IMR-90 (cell line): ENCODE measurements around the gene CYB5RL. TPM values are rescaled to one million over a fixed set of nuclear protein-coding genes. Genes with fewer than 3 reads are reported as not detected.

Source experiments
- ATAC-seq: fragments of 200-7000 bp; cut with Tn5 transposase; 2 replicates; pipeline ENCODE4 v1.9.1; 2020; ENCODE audit warnings: low read depth, mild to moderate bottlenecking, moderate library complexity
- BruUV-seq: library from RNA; stranded (reverse); fragments of 400-500 nt; replicated peaks from 2 replicates; lab custom pipeline; 2021; lab: Mats Ljungman, UMichigan
- CTCF ChIA-PET: fragments of 300-600 bp; formaldehyde crosslinking; extraction: SDS; loops from one replicate; lab custom pipeline; 2021; ENCODE audit warnings: antibody characterized with exemption; lab: Yijun Ruan, JAX
- POLR2A ChIA-PET: fragments of 300-600 bp; sonication (Branson Sonifier 250); formaldehyde crosslinking; loops from one replicate; lab custom pipeline; 2022; ENCODE audit warnings: antibody characterized with exemption; ENCODE audit not compliant: unreplicated experiment; lab: Charles Lee
- DNase-seq: peaks from one replicate; pipeline ENCODE4 v3.0.0; 2013
- H2AFZ ChIP-seq: replicated peaks from 2 replicates; pipeline ENCODE3; 2013; ENCODE audit warnings: low read length, mild to moderate bottlenecking; ENCODE audit not compliant: poor library complexity
- H2AK5ac ChIP-seq: 2 replicates; pipeline ENCODE4 v1.6.1; 2013; ENCODE audit warnings: low read depth, low read length, inconsistent platforms
- H2AK9ac ChIP-seq: replicated peaks from 2 replicates; pipeline ENCODE3; 2013; ENCODE audit warnings: mild to moderate bottlenecking, low read depth, low read length, moderate library complexity; ENCODE audit not compliant: poor library complexity
- H2BK120ac ChIP-seq: 2 replicates; pipeline ENCODE4 v1.6.1; 2013; ENCODE audit warnings: low read depth, low read length, inconsistent platforms
- H2BK15ac ChIP-seq: 3 replicates; pipeline ENCODE4 v1.6.1; 2013; ENCODE audit warnings: low read depth, low read length, inconsistent platforms
- H2BK20ac ChIP-seq: 2 replicates; pipeline ENCODE4 v1.6.1; 2013; ENCODE audit warnings: low read depth, mild to moderate bottlenecking, inconsistent platforms, low read length, moderate library complexity
- H2BK5ac ChIP-seq: 2 replicates; pipeline ENCODE4 v1.6.1; 2013; ENCODE audit warnings: mild to moderate bottlenecking, low read depth, low read length, inconsistent platforms; ENCODE audit not compliant: poor library complexity, severe bottlenecking
- H3K14ac ChIP-seq: replicated peaks from 2 replicates; pipeline ENCODE4 v1.6.1; 2013; ENCODE audit warnings: low read depth, low read length, inconsistent platforms
- H3K18ac ChIP-seq: 2 replicates; pipeline ENCODE4 v1.6.1; 2013; ENCODE audit warnings: low read depth, low read length, control low read depth
- H3K23ac ChIP-seq: 2 replicates; pipeline ENCODE4 v1.6.1; 2013; ENCODE audit warnings: low read depth, low read length, inconsistent platforms
- H3K27ac ChIP-seq: 2 replicates; pipeline ENCODE4 v1.5.1; 2013; ENCODE audit warnings: mild to moderate bottlenecking, control low read depth, low read length; ENCODE audit not compliant: insufficient read depth
- H3K27me3 ChIP-seq: 2 replicates; pipeline ENCODE4 v1.6.1; 2013; ENCODE audit warnings: low read length; ENCODE audit not compliant: control insufficient read depth, insufficient read depth
- H3K36me3 ChIP-seq: 2 replicates; pipeline ENCODE4 v1.6.1; 2013; ENCODE audit warnings: low read length, mixed read lengths; ENCODE audit not compliant: control insufficient read depth, insufficient read depth
- H3K4ac ChIP-seq: 2 replicates; pipeline ENCODE4 v1.6.1; 2013; ENCODE audit warnings: low read depth, low read length, inconsistent platforms
- H3K4me1 ChIP-seq: 2 replicates; pipeline ENCODE4 v1.6.1; 2013; ENCODE audit warnings: low read length, mixed read lengths; ENCODE audit not compliant: control insufficient read depth, insufficient read depth
- H3K4me2 ChIP-seq: 2 replicates; pipeline ENCODE4 v1.6.1; 2013; ENCODE audit warnings: low read depth, mild to moderate bottlenecking, control low read depth, low read length, moderate library complexity
- H3K4me3 ChIP-seq: 2 replicates; pipeline ENCODE4 v1.5.1; 2013; ENCODE audit warnings: low read depth, mild to moderate bottlenecking, control low read depth, low read length, moderate library complexity; ENCODE audit not compliant: insufficient read depth
- H3K56ac ChIP-seq: 2 replicates; pipeline ENCODE4 v1.6.1; 2013; ENCODE audit warnings: low read length, inconsistent platforms; ENCODE audit not compliant: insufficient read depth; ENCODE audit errors: extremely low read depth
- H3K79me1 ChIP-seq, 2 experiments: 2 replicates each; pipeline ENCODE4 v1.6.1; 2013; ENCODE audit warnings: low read length in 2 of 2, inconsistent platforms in 1 of 2, low read depth in 1 of 2
- H3K9ac ChIP-seq: 2 replicates; pipeline ENCODE4 v1.6.1; 2013; ENCODE audit warnings: low read depth, low read length, control low read depth
- H3K9me1 ChIP-seq: 2 replicates; pipeline ENCODE4 v1.6.1; 2013; ENCODE audit warnings: low read length, inconsistent platforms; ENCODE audit not compliant: insufficient read depth
- H3K9me3 ChIP-seq: 2 replicates; pipeline ENCODE4 v1.6.1; 2013; ENCODE audit warnings: low read length; ENCODE audit not compliant: control insufficient read depth, insufficient read depth
- H4K20me1 ChIP-seq: 2 replicates; pipeline ENCODE4 v1.6.1; 2013; ENCODE audit warnings: low read length, inconsistent platforms; ENCODE audit not compliant: insufficient read depth
- H4K5ac ChIP-seq: 2 replicates; pipeline ENCODE4 v1.6.1; 2013; ENCODE audit warnings: mild to moderate bottlenecking, low read depth, low read length, control low read depth
- H4K8ac ChIP-seq, 2 experiments: 2 replicates each; pipeline ENCODE4 v1.6.1; 2013; ENCODE audit warnings: low read depth in 2 of 2, low read length in 2 of 2, control low read depth in 1 of 2, inconsistent platforms in 1 of 2
- H4K91ac ChIP-seq: 2 replicates; pipeline ENCODE4 v1.6.1; 2013; ENCODE audit warnings: low read depth, low read length, inconsistent platforms; ENCODE audit not compliant: insufficient read depth
- WGBS, 2 experiments: methylation state at CpG; one replicate each; pipeline versions ENCODE4 v1.1.5 to v1.1.7; 2013; ENCODE audit warnings: missing lambda C conversion rate in 2 of 2; ENCODE audit not compliant: insufficient read length in 1 of 2; ENCODE audit errors: extremely low coverage in 2 of 2; 5-methylcytosine and 5-hydroxymethylcytosine counted together
- dilution Hi-C: fragments of 300-500 bp; cut with HindIII; formaldehyde crosslinking; loops from one replicate; pipeline ENCODE4 v1.14.3; 2018; ENCODE audit warnings: low sequenced_read_pairs; ENCODE audit not compliant: unreplicated experiment
- in situ Hi-C: fragments of 300-500 bp; cut with MboI; formaldehyde crosslinking; loops from 3 replicates; pipeline ENCODE4 v1.14.3; 2019; ENCODE audit warnings: low sequenced_read_pairs, inconsistent platforms, mixed read lengths
- intact Hi-C: fragments of 100-400 bp; cut with micrococcal nuclease; formaldehyde crosslinking; loops from 2 replicates; pipeline ENCODE4 v1.10.0; 2022
- polyA plus RNA-seq, 3 experiments: library from polyadenylated mRNA; depleted of rRNA; stranded (reverse); fragments of >200 nt; gene quantifications; 2 replicates each; pipeline ENCODE4 v1.2.3, GENCODE V29; 2012; ENCODE audit warnings: low replicate concordance in 1 of 3
- total RNA-seq: library from RNA; depleted of rRNA; stranded (reverse); fragments of >200 nt; gene quantifications from 2 replicates; pipeline ENCODE4 v1.2.3, GENCODE V29; 2012
- TF ChIP-seq, protein P1 (sequence below): conservative IDR thresholded peaks from 2 replicates; pipeline ENCODE4 v1.5.1; 2012; ENCODE audit warnings: mild to moderate bottlenecking, low read depth, low read length, improper control_type of control experiment

The CYB5RL gene
- total and polyA plus RNA-seq, 2 of the 4 experiments (the other 2 are of a cell fraction) = 3.8 to 4.3 TPM

DNA sequence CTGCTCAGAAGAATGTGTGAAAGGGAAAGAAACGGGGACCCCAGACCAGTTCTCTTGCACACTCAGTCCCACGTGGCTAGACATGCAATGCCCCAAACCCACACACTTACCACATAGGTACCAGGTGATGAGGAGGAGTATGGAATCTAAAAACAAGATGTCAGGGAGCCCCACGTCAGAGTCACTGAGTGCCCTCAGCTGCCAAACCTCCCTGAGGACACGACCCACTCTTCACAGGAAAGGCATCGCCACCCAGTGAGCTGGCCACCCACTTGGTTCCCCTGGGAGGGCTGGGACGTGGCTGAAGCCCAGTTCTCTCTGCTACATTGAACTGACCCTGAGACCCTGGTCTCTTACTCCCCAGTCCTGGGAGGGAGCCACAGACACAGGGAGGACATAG is 41.5 kb upstream of the CYB5RL start:
- ATAC-seq = no peak
- in situ Hi-C loops = no loop called here
- BruUV-seq = no TSS peak

More for the DNA sequence above, 41.5 kb upstream of the CYB5RL start:
- ChIA-PET CTCF (no interaction called here), POLR2A (no interaction called here)
- H3K79me1 ChIP-seq = peaks cover 4% of the 10 kb centered on the region in 2 experiments; a peak in 2 of 4 replicates
- H3K4me3 ChIP-seq = no peak overlapping the region
- H4K20me1 ChIP-seq = no peaks in the 10 kb centered on the region
- no peak overlapping the region for H3K9ac ChIP-seq
- no peak for DNase-seq
- H2BK120ac ChIP-seq = no peak overlapping the region
- dilution Hi-C loops (no loop called here), intact Hi-C loops (no loop called here)
- H2AK9ac ChIP-seq = no peak overlapping the region
- H3K27me3 ChIP-seq = no peaks in the 10 kb centered on the region
- TF ChIP-seq, protein P1, sequence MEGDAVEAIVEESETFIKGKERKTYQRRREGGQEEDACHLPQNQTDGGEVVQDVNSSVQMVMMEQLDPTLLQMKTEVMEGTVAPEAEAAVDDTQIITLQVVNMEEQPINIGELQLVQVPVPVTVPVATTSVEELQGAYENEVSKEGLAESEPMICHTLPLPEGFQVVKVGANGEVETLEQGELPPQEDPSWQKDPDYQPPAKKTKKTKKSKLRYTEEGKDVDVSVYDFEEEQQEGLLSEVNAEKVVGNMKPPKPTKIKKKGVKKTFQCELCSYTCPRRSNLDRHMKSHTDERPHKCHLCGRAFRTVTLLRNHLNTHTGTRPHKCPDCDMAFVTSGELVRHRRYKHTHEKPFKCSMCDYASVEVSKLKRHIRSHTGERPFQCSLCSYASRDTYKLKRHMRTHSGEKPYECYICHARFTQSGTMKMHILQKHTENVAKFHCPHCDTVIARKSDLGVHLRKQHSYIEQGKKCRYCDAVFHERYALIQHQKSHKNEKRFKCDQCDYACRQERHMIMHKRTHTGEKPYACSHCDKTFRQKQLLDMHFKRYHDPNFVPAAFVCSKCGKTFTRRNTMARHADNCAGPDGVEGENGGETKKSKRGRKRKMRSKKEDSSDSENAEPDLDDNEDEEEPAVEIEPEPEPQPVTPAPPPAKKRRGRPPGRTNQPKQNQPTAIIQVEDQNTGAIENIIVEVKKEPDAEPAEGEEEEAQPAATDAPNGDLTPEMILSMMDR = no peak
- H3K4me1 ChIP-seq = no peaks in the 10 kb centered on the region
- H2BK15ac ChIP-seq = no peak overlapping the region; the same call in 2 of the 3 replicates
- no peak overlapping the region for H3K27ac ChIP-seq
- no peak overlapping the region for H4K91ac ChIP-seq
- H3K36me3 ChIP-seq = peaks cover 77% of the 10 kb centered on the region
- no peak overlapping the region for H4K8ac ChIP-seq
- H3K9me3 ChIP-seq = no peaks in the 10 kb centered on the region
- H3K9me1 ChIP-seq = peaks cover 11% of the 10 kb centered on the region; the same call in 1 of the 2 replicates
- H4K5ac ChIP-seq = no peak overlapping the region
- no peak overlapping the region for H3K4ac ChIP-seq
- H2BK20ac ChIP-seq = no peak overlapping the region
- no peak overlapping the region for H3K18ac ChIP-seq
- H3K23ac ChIP-seq = no peak overlapping the region
- no peak overlapping the region for H2AK5ac ChIP-seq
- no peak overlapping the region for H3K56ac ChIP-seq
- no peak overlapping the region for H3K14ac ChIP-seq
- WGBS, 2 experiments = 64% methylated on average over 2 of the region's 6 CpGs; no CpG with 5 or more reads in 1 of the 2 experiments
- no peak overlapping the region for H3K4me2 ChIP-seq
- no peak overlapping the region for H2BK5ac ChIP-seq
- H2AFZ ChIP-seq = no peak overlapping the region
